Measurements from ENCODE around the gene HSBP1L1. TPM values are rescaled to one million over a fixed set of nuclear protein-coding genes. Genes with fewer than 3 reads are reported as not detected.

HSBP1L1 gene
- total and polyA plus RNA-seq, 9 donors: 7.6 to 26.2 (median 12.3) TPM

DNA sequence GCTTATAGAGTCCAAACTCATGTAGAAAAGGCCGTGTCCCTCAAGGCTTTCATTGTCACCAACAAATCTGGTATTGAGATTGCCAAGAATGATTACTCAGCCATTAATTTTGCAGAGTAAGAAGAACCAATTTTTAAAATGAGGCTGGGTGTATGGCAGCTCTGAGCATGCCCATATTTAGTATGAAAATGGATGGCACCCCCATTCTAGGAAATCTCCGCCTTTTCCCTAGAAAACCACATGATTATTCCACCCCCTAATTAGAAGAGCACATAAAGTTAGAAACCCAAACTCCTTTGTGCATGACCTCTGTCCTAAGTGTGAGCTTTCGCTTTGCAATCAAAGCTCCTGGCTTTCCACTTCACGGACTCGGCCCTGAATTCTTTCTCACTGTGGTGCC, 38.0 kb downstream of the HSBP1L1 start:
- no peaks in the 10 kb centered on the region for H3K27me3 ChIP-seq
- DNase-seq: no peak
- H3K4me3 ChIP-seq: no peak overlapping the region
- H3K4me1 ChIP-seq (ENCODE audit: insufficient read depth): no peaks in the 10 kb centered on the region
- no peak overlapping the region for H3K27ac ChIP-seq
- TF ChIP-seq, protein P1, sequence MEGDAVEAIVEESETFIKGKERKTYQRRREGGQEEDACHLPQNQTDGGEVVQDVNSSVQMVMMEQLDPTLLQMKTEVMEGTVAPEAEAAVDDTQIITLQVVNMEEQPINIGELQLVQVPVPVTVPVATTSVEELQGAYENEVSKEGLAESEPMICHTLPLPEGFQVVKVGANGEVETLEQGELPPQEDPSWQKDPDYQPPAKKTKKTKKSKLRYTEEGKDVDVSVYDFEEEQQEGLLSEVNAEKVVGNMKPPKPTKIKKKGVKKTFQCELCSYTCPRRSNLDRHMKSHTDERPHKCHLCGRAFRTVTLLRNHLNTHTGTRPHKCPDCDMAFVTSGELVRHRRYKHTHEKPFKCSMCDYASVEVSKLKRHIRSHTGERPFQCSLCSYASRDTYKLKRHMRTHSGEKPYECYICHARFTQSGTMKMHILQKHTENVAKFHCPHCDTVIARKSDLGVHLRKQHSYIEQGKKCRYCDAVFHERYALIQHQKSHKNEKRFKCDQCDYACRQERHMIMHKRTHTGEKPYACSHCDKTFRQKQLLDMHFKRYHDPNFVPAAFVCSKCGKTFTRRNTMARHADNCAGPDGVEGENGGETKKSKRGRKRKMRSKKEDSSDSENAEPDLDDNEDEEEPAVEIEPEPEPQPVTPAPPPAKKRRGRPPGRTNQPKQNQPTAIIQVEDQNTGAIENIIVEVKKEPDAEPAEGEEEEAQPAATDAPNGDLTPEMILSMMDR (IDR thresholded peaks at IDR 0.05): no peak
- TF ChIP-seq EP300 (IDR thresholded peaks at IDR 0.05) (no peak), POLR2A (IDR thresholded peaks at IDR 0.05) (no peak)
- no peaks in the 10 kb centered on the region for H3K9me3 ChIP-seq
- intact Hi-C loops (cut with DNase I): no loop called here
- WGBS, 3 donors: 93 to 96% (median 94%) methylated on average over 5 of the region's 5 CpGs
- H3K36me3 ChIP-seq: no peaks in the 10 kb centered on the region

DNA sequence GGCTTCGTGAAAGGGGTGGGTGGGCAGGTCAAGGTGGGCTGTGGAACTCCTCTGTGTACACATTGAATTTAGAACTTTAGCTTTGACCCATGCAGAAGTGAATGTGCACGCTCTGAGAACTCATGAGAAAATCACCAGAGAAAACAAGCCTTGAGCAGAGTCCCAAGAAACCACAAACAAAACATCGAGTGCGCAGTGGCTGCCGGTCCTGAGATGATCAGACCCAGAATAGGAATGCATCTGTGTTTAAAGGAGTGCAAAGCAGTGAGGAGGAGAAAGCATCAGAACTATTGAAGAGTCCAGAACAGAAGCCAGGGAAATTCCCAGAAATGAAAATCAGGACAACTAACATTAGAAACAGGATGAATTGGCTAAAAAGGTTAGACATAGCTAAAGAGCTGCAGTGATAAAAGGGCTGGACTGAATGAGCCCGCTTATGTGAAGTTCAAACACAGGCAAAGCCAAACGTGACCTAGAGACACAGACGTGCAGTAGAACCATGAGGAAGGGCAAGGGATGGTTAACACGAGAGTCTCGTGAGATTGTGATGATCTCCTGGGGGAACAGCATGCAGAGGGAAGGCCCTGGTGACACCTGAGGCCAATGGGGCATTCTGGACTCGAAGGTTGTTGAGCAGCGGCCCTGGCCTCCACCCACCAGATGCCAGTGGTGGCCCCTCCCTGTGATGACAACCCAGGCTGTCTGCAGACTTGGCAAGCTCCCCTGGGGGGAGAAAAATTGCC, 40.3 kb downstream of the HSBP1L1 start:
- WGBS, 3 donors: 79 to 90% (median 80%) methylated on average over 12 of the region's 12 CpGs
- no peak overlapping the region for H3K27ac ChIP-seq
- intact Hi-C loops (cut with DNase I): no loop called here
- H3K27me3 ChIP-seq: no peaks in the 10 kb centered on the region
- no peaks in the 10 kb centered on the region for H3K4me1 ChIP-seq (ENCODE audit: insufficient read depth)
- H3K4me3 ChIP-seq: no peak overlapping the region
- DNase-seq: no peak
- no peaks in the 10 kb centered on the region for H3K9me3 ChIP-seq
- no peaks in the 10 kb centered on the region for H3K36me3 ChIP-seq
- TF ChIP-seq EP300 (IDR thresholded peaks at IDR 0.05): no peak
- TF ChIP-seq, protein P1 (IDR thresholded peaks at IDR 0.05): no peak
- no peak for TF ChIP-seq POLR2A (IDR thresholded peaks at IDR 0.05)

DNA sequence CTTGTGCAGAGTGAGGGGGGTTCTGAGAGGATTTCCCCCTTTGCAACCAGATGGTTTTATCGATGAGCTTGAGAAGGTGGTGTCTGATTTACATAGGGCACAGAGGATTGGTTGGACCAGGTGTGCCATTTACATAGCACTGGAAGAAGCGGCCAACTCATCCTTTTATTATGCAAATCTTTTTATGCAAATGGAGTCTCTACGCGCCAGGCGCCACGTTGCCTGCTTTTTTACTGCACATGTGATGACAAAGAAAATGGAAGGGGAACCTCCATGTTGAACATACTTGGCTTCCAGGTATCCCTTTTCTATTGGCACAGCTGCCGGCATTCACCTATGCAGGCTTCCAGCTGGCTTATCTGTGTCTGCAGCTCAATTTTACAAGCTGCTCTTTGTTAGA, 42.3 kb downstream of the HSBP1L1 start:
- Histone ChIP-seq H3K27me3 (no peaks in the 10 kb centered on the region), H3K4me3 (no peak overlapping the region), H3K27ac (no peak overlapping the region), H3K36me3 (no peaks in the 10 kb centered on the region), H3K4me1 (ENCODE audit: insufficient read depth) (no peaks in the 10 kb centered on the region), H3K9me3 (no peaks in the 10 kb centered on the region)
- no peak for DNase-seq
- intact Hi-C loops (cut with DNase I): no loop called here
- TF ChIP-seq, protein P1 (IDR thresholded peaks at IDR 0.05): no peak
- TF ChIP-seq POLR2A (IDR thresholded peaks at IDR 0.05): no peak
- no peak for TF ChIP-seq EP300 (IDR thresholded peaks at IDR 0.05)
- WGBS, 3 donors: 65 to 68% (median 67%) methylated on average over 7 of the region's 7 CpGs

DNA sequence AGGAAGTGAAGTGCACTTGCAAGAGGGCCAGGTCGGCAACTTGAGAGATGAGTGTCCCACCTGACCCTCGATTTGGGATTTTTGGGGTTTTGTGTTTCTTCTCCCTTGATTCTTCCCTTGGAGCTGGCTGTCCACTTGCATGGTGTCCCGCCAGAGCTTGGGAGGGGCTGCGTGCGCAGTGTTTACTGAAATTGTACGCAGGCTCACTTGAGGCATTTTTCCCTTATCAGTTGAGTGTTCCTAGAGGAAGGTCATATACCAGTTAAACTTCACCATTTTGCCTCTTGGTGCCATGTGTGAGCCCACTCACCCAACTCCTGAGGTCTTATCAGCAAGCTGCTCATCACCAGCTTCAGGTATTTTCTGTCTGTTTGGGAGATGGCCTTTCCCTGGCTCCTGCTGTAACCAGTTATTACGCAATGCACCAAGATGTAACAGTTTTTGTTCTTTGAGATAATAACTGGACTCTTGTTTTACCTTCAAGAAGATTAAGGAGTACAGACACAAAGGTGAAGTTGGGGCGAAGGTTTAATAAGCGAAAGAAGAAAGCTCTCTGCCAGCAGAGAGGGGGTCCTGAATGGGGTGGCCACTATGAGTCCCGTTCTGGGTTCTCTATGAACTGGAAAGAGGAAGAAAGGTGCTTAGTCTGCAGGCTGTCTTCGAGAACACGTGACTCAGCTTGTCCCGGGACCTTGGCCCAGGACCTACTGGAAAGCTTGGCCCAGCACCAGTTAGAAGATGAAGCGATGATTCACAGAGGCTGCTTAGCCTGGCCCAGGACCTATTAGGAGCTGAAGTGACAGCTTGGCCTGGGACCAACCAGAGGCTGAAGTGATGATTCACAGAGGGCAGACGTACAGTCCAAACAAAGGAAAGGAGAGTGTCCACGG, 45.5 kb downstream of the HSBP1L1 start:
- Histone ChIP-seq H3K36me3 (no peaks in the 10 kb centered on the region), H3K4me3 (no peak overlapping the region), H3K4me1 (ENCODE audit: insufficient read depth) (no peaks in the 10 kb centered on the region), H3K9me3 (peaks cover 0 to 3% of the 10 kb centered on the region in 2 donors), H3K27ac (no peak overlapping the region), H3K27me3 (no peaks in the 10 kb centered on the region)
- intact Hi-C loops (cut with DNase I): no loop called here
- DNase-seq: peak in 4 of 5 donors; percentile 21 to 47 (median 28)
- WGBS, 3 donors: 76 to 88% (median 80%) methylated on average over 16 of the region's 16 CpGs
- TF ChIP-seq POLR2A (IDR thresholded peaks at IDR 0.05) (no peak), EP300 (IDR thresholded peaks at IDR 0.05) (no peak)
- TF ChIP-seq, protein P1 (IDR thresholded peaks at IDR 0.05): no peak
